Mucosa of descending colon (tissue), 3 donors: ENCODE measurements around the gene MAP3K5. TPM values are rescaled to one million over a fixed set of nuclear protein-coding genes. Genes with fewer than 3 reads are reported as not detected.
A peak's percentile ranks its signal among the peaks of the same experiment; 100 is the strongest.

ENCODE experiments used
- ATAC-seq: fragments of 200-7000 bp; cut with Tn5 transposase; one replicate; pipeline ENCODE4 v1.9.1; 2020; ENCODE audit warnings: mild to moderate bottlenecking, moderate library complexity
- DNase-seq, 3 donors: peaks; one replicate each; pipeline ENCODE4 v3.0.0-alpha.2; 2020
- H3K36me3 ChIP-seq: fragments of 200-600 bp; one replicate; pipeline ENCODE4 v1.8.0; 2021; ENCODE audit warnings: low read depth, mild to moderate bottlenecking
- H3K4me1 ChIP-seq: fragments of 200-600 bp; one replicate; pipeline ENCODE4 v1.8.0; 2021; ENCODE audit warnings: low read depth, mild to moderate bottlenecking
- H3K4me3 ChIP-seq: fragments of 200-600 bp; one replicate; pipeline ENCODE4 v1.8.0; 2021; ENCODE audit warnings: mild to moderate bottlenecking
- H3K9me3 ChIP-seq: fragments of 200-600 bp; one replicate; pipeline ENCODE4 v1.8.0; 2021; ENCODE audit warnings: mild to moderate bottlenecking
- intact Hi-C, 2 donors: fragments of 100-400 bp; cut with DNase I in 1 of 2; cut with micrococcal nuclease in 1 of 2; formaldehyde crosslinking; loops; one replicate each; pipeline versions ENCODE4 v1.11.0 to v1.11.1; 2022; cut with DNase I, micrococcal nuclease
- total RNA-seq, 3 donors: library from RNA; stranded (reverse); fragmentation: NEBNext Ultra II Directional in 2 of 3; extraction: Animal tissue kit (Norgen Biotek cat#: 25700) in 2 of 3; gene quantifications; one replicate each; pipeline versions ENCODE4 v1.2.1 to v1.2.4, GENCODE V29; 2021 to 2023
- TF ChIP-seq, protein P1 (sequence below): fragments of 200-600 bp; IDR thresholded peaks from one replicate; pipeline ENCODE4 v1.8.0; 2022; ENCODE audit warnings: antibody characterized with exemption, mild to moderate bottlenecking
- donor health status: DM: no; HTN: no; CAD: no; lungs with moderate emphysema.
- donor health status: DM: no; HTN: no; CAD: no.
- donor health status: DM: no; HTN: yes; CAD: no.

The MAP3K5 gene
- total RNA-seq, 3 donors from 2014 or later = 12.6 to 18.2 (median 16.3) TPM

DNA sequence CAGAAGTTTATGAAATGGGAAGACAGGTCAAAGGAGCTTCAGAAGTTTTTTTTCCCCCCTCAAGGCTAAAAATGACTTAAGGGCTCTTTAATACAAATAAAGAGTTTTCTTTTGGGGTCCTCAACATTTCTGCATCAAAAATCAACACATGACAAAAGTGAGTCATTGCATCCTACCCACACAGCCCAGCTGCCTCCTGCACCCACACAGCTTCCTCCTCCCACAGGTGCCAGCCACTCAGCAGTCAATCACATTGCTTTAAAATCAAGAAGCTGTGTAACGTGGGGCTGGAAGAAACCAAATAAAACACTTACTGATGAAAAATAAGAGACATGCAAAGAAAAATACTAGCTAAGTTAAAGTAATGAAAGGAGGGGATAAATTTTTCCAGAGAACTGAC, 68.5 kb downstream of the MAP3K5 start:
- H3K36me3 ChIP-seq = no peaks in the 10 kb centered on the region
- H3K4me1 ChIP-seq = peaks cover 8% of the 10 kb centered on the region
- intact Hi-C loops = no loop called here
- TF ChIP-seq, protein P1, sequence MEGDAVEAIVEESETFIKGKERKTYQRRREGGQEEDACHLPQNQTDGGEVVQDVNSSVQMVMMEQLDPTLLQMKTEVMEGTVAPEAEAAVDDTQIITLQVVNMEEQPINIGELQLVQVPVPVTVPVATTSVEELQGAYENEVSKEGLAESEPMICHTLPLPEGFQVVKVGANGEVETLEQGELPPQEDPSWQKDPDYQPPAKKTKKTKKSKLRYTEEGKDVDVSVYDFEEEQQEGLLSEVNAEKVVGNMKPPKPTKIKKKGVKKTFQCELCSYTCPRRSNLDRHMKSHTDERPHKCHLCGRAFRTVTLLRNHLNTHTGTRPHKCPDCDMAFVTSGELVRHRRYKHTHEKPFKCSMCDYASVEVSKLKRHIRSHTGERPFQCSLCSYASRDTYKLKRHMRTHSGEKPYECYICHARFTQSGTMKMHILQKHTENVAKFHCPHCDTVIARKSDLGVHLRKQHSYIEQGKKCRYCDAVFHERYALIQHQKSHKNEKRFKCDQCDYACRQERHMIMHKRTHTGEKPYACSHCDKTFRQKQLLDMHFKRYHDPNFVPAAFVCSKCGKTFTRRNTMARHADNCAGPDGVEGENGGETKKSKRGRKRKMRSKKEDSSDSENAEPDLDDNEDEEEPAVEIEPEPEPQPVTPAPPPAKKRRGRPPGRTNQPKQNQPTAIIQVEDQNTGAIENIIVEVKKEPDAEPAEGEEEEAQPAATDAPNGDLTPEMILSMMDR = no peak
- H3K9me3 ChIP-seq = no peaks in the 10 kb centered on the region
- ATAC-seq (peak; percentile 71), DNase-seq (no peak)
- no peak overlapping the region for H3K4me3 ChIP-seq

DNA sequence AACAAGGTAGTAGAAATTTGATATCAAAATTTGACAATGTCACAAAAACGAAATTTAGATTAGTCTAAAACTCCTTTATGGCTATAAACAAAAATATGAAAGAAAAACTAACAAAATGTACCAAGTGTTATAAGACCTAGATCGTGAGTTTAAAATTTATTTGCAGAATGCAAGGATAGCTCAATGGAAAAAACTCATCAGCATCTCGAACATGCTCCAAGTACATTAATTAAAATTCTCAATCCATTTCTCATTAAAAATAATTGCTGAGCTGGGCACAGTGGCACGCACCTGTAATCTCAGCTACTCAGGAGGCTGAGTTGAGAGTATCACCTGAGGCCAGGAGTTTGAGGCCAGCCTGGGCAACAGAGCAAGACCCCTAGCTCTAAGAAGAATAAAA, 70.8 kb downstream of the MAP3K5 start:
- ATAC-seq (no peak), DNase-seq (no peak)
- intact Hi-C loops = no loop called here
- Histone ChIP-seq H3K4me1 (peaks cover 13% of the 10 kb centered on the region), H3K9me3 (no peaks in the 10 kb centered on the region), H3K36me3 (no peaks in the 10 kb centered on the region), H3K4me3 (no peak overlapping the region)
- TF ChIP-seq, protein P1 = no peak

DNA sequence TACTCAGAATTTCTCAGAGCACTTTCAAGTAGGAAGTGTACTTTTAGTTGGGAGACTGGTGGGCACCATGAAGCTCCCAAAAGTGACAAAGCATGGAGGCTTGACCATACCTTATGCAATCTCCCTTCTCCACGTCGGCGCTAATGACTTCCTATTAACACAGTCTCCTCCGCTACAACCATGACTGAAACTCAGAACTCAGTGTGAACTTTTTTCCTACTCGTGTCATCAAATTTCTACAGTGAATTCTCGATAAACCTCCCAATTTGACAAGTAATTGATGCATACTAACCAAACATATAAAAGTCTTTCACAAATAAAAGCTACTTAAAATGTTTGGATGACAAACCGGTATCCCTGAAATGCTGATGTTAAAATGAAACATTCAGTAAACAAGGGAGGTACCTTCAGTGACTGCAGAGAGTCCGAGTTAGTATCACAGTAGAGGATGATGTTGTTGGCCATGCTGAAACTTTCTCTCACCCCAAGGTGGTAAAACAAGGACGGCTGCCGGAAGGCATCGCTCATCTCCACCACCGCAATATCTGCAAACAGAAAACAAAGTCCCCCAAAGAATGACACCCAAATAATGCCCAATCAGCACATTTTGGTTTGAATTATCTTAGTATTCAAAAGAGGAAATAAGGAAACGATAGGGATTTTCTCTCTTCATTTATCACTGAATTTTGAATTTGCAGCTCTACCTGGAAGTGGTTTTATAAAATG, 72.1 kb downstream of the MAP3K5 start:
- DNase-seq = no peak
- no peaks in the 10 kb centered on the region for H3K9me3 ChIP-seq
- intact Hi-C loops = no loop called here
- no peaks in the 10 kb centered on the region for H3K36me3 ChIP-seq
- no peak overlapping the region for H3K4me3 ChIP-seq
- no peak for ATAC-seq
- peaks cover 19% of the 10 kb centered on the region for H3K4me1 ChIP-seq
- TF ChIP-seq, protein P1 = no peak

DNA sequence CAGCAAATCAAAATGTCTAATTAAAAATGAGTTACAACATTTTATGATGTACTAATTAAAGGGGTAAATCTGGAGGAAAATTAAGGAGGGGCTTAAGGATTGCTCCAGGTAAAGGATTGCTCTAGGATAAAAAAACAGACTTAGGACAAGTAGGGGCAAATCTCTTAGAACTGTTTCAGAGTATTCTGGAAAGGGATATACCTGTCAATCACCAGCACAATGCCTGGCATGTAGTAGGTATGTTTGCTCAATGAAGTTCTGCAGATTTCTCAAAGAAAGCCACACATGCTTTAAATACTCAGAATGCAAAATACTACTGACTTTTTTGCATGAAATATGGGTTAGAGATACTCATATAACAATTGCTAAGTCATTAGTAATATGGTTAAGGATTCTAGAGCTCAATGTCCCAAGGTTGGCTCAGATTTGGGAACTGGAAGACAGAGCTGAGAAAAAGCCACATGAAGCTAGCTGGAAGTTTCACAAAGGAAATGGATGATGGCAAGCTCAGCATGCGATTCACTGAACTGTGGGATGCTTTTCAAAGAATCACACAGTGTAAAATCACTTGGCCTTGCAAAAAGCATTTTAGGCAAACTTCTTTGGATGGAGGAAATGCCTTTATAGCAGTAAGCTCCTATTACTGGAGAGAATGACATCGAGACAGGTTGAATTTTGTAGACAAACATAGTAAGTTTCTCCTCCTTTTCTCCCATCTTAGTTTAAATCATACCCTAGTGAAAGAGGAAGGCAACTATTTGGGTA, 72.8 kb downstream of the MAP3K5 start:
- TF ChIP-seq, protein P1 = no peak
- intact Hi-C loops = no loop called here
- ATAC-seq (no peak), DNase-seq (no peak)
- Histone ChIP-seq H3K4me3 (no peak overlapping the region), H3K36me3 (no peaks in the 10 kb centered on the region), H3K9me3 (no peaks in the 10 kb centered on the region), H3K4me1 (peaks cover 19% of the 10 kb centered on the region)

DNA sequence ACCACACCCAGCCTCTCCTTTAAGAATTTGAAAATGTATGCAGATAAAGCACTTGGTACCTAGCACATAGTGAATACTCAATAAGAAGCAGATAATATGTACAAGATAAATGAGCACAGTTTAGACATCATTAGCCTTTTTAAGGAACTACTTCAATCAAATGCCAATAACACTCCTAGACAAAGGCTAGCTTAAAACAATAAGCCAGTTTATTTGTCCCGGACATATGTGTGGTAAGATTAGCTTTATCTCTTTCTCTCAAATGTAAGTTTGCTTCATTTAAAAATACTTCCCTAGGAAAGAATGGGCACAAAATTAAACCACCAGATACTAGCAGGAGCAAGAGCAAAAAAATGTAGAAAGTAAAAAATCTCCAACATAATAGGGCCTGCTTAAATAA, 73.8 kb downstream of the MAP3K5 start:
- intact Hi-C loops = no loop called here
- H3K4me3 ChIP-seq = no peak overlapping the region
- TF ChIP-seq, protein P1 = no peak
- ATAC-seq (no peak), DNase-seq (no peak)
- no peaks in the 10 kb centered on the region for H3K9me3 ChIP-seq
- H3K4me1 ChIP-seq = peaks cover 15% of the 10 kb centered on the region
- H3K36me3 ChIP-seq = no peaks in the 10 kb centered on the region
